ENCODE data around the gene LGALS4.

DNA sequence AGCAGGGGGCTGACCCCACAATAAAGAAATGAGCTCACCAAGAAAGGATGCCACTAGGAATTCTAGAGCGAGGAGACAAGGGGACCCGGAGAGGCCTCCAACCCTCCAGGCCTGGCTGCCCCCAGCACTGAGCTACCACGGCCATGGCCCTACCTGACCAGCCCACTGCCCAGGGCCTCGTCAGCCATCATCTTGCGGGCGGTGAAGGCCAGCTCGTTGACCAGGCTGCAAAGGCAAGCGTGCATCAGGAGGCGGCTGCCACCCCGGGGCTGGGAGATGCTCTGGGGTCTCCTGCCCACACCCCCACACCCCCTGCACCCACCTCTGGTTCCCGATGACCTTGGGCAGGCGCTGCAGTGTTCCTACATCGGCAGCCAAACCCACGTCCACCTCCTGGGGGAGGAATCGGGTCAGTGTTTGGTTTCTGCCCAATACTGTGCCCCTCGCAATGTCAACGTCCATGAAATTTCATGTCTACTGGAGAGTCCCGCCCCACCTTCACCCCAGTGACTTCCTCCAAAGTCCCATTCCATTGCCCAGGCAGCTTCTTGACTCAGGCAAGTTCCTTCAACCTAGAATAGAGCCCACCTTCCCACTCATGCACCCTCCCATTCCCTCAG lies 3.5 kb upstream of the LGALS4 start:
- TF ChIP-seq, protein P1, sequence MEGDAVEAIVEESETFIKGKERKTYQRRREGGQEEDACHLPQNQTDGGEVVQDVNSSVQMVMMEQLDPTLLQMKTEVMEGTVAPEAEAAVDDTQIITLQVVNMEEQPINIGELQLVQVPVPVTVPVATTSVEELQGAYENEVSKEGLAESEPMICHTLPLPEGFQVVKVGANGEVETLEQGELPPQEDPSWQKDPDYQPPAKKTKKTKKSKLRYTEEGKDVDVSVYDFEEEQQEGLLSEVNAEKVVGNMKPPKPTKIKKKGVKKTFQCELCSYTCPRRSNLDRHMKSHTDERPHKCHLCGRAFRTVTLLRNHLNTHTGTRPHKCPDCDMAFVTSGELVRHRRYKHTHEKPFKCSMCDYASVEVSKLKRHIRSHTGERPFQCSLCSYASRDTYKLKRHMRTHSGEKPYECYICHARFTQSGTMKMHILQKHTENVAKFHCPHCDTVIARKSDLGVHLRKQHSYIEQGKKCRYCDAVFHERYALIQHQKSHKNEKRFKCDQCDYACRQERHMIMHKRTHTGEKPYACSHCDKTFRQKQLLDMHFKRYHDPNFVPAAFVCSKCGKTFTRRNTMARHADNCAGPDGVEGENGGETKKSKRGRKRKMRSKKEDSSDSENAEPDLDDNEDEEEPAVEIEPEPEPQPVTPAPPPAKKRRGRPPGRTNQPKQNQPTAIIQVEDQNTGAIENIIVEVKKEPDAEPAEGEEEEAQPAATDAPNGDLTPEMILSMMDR (IDR thresholded peaks at IDR 0.05), result no peak
- TF ChIP-seq POLR2A (IDR thresholded peaks at IDR 0.05), result no peak

All from ovary (tissue), 3 donors.